ENCODE data around the gene TMEM128.
"Not testable (repeated sequence)": the region's sequence is repeated elsewhere in the genome, so short reads cannot be mapped to it uniquely, and the experiment has no call there.

Gene TMEM128

DNA sequence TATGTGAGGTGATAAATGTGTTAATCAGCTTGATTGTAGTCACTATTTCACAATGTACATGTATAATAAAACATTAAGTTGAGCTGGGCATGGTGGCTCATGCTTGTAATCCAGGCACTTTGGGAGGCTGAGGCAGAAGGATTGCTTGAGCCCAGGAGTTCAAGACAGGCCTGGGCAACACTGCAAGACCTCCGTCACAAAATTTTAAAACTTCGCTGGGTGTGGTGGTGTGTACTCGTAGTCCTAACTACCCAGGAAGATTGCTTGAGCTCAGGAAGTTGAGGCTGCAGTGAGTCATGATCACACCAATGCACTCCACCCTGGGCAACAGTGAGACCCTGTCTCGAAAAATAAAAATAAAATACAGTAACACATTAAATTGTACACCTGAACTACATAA lies 21.8 kb upstream of the TMEM128 start:
- no peaks in the 10 kb centered on the region for H3K27me3 ChIP-seq (ENCODE audit: insufficient read depth, insufficient read length)
- TF ChIP-seq SUZ12 (IDR thresholded peaks at IDR 0.05; ENCODE audit: extremely low read depth, insufficient read depth, insufficient read length) (no peak), YY1 (IDR thresholded peaks at IDR 0.05; ENCODE audit: insufficient read depth, insufficient read length) (no peak), ZNF274 (IDR thresholded peaks at IDR 0.05; ENCODE audit: low read depth, low read length) (no peak)
- no peak overlapping the region for H3K4me3 ChIP-seq (ENCODE audit: insufficient read length, low read depth)
- no peaks in the 10 kb centered on the region for H3K4me1 ChIP-seq (ENCODE audit: insufficient read depth, insufficient read length)
- H3K36me3 ChIP-seq (ENCODE audit: insufficient read depth, insufficient read length, low read length): peaks cover 76% of the 10 kb centered on the region
- H3K9ac ChIP-seq (ENCODE audit: insufficient read length, low read depth): no peak overlapping the region
- DNase-seq (ENCODE audit: low read depth, low spot score): no peak
- peaks cover 8% of the 10 kb centered on the region; the same call in 1 of the 2 replicates for H3K9me3 ChIP-seq (ENCODE audit: insufficient read depth, low read length)

GRCh38 chr4:4269331-4269731 lies 21.3 kb upstream of the TMEM128 start:
- Histone ChIP-seq H3K9ac (ENCODE audit: insufficient read length, low read depth) (no peak overlapping the region), H3K27me3 (ENCODE audit: insufficient read depth, insufficient read length) (no peaks in the 10 kb centered on the region), H3K4me3 (ENCODE audit: insufficient read length, low read depth) (no peak overlapping the region), H3K4me1 (ENCODE audit: insufficient read depth, insufficient read length) (no peaks in the 10 kb centered on the region), H3K36me3 (ENCODE audit: insufficient read depth, insufficient read length, low read length) (peaks cover 71% of the 10 kb centered on the region), H3K9me3 (ENCODE audit: insufficient read depth, low read length) (peaks cover 8% of the 10 kb centered on the region; the same call in 1 of the 2 replicates)
- no peak for DNase-seq (ENCODE audit: low read depth, low spot score)
- TF ChIP-seq SUZ12 (IDR thresholded peaks at IDR 0.05; ENCODE audit: extremely low read depth, insufficient read depth, insufficient read length) (no peak), ZNF274 (IDR thresholded peaks at IDR 0.05; ENCODE audit: low read depth, low read length) (no peak), YY1 (IDR thresholded peaks at IDR 0.05; ENCODE audit: insufficient read depth, insufficient read length) (no peak)

DNA sequence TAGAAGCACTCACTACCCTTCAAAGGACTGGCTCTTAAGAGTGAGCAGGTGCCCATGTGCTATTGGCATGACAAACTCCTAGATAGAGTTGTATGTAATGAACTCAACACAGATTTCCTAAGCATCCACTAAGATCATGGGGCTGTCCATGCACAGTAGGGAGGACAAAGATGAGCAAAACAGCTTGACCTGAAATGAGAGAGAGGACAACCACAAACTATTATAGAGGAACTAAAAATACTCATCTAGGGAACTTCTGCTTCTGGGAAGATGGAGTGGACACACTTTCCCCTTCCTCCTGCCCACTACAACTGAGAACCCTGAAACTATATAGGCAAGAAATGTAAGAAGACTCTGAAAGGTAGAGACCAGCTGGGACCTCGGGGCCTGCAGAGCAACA lies 20.8 kb upstream of the TMEM128 start:
- no peaks in the 10 kb centered on the region for H3K4me1 ChIP-seq (ENCODE audit: insufficient read depth, insufficient read length)
- H3K27me3 ChIP-seq (ENCODE audit: insufficient read depth, insufficient read length): no peaks in the 10 kb centered on the region
- H3K4me3 ChIP-seq (ENCODE audit: insufficient read length, low read depth): no peak overlapping the region
- TF ChIP-seq SUZ12 (IDR thresholded peaks at IDR 0.05; ENCODE audit: extremely low read depth, insufficient read depth, insufficient read length) (no peak), ZNF274 (IDR thresholded peaks at IDR 0.05; ENCODE audit: low read depth, low read length) (no peak), YY1 (IDR thresholded peaks at IDR 0.05; ENCODE audit: insufficient read depth, insufficient read length) (no peak)
- H3K9ac ChIP-seq (ENCODE audit: insufficient read length, low read depth): no peak overlapping the region
- H3K36me3 ChIP-seq (ENCODE audit: insufficient read depth, insufficient read length, low read length): peaks cover 66% of the 10 kb centered on the region
- H3K9me3 ChIP-seq (ENCODE audit: insufficient read depth, low read length): peaks cover 8% of the 10 kb centered on the region; the same call in 1 of the 2 replicates
- DNase-seq (ENCODE audit: low read depth, low spot score): no peak

GRCh38 chr4:4267981-4268380 lies 20.0 kb upstream of the TMEM128 start:
- DNase-seq (ENCODE audit: low read depth, low spot score): no peak
- peaks cover 8% of the 10 kb centered on the region; the same call in 1 of the 2 replicates for H3K9me3 ChIP-seq (ENCODE audit: insufficient read depth, low read length)
- H3K36me3 ChIP-seq (ENCODE audit: insufficient read depth, insufficient read length, low read length): peaks cover 58% of the 10 kb centered on the region
- no peak for TF ChIP-seq ZNF274 (IDR thresholded peaks at IDR 0.05; ENCODE audit: low read depth, low read length)
- no peak for TF ChIP-seq SUZ12 (IDR thresholded peaks at IDR 0.05; ENCODE audit: extremely low read depth, insufficient read depth, insufficient read length)
- no peak for TF ChIP-seq YY1 (IDR thresholded peaks at IDR 0.05; ENCODE audit: insufficient read depth, insufficient read length)
- H3K9ac ChIP-seq (ENCODE audit: insufficient read length, low read depth): no peak overlapping the region
- H3K4me3 ChIP-seq (ENCODE audit: insufficient read length, low read depth): no peak overlapping the region
- no peaks in the 10 kb centered on the region for H3K27me3 ChIP-seq (ENCODE audit: insufficient read depth, insufficient read length)
- H3K4me1 ChIP-seq (ENCODE audit: insufficient read depth, insufficient read length): no peaks in the 10 kb centered on the region

- H3K9me3 ChIP-seq (ENCODE audit: insufficient read depth, low read length): no peaks in the 10 kb centered on the region
- H3K4me1 ChIP-seq (ENCODE audit: insufficient read depth, insufficient read length): peaks cover 9% of the 10 kb centered on the region
- H3K4me3 ChIP-seq (ENCODE audit: insufficient read length, low read depth): no peak overlapping the region
- H3K36me3 ChIP-seq (ENCODE audit: insufficient read depth, insufficient read length, low read length): no peaks in the 10 kb centered on the region
- no peaks in the 10 kb centered on the region for H3K27me3 ChIP-seq (ENCODE audit: insufficient read depth, insufficient read length)
- no peak overlapping the region for H3K9ac ChIP-seq (ENCODE audit: insufficient read length, low read depth)
- DNase-seq (ENCODE audit: low read depth, low spot score): no peak
- no peak for TF ChIP-seq YY1 (IDR thresholded peaks at IDR 0.05; ENCODE audit: insufficient read depth, insufficient read length)
- no peak for TF ChIP-seq ZNF274 (IDR thresholded peaks at IDR 0.05; ENCODE audit: low read depth, low read length)
- TF ChIP-seq SUZ12 (IDR thresholded peaks at IDR 0.05; ENCODE audit: extremely low read depth, insufficient read depth, insufficient read length): no peak
Measured at GRCh38 chr4:4260185-4260751, 12.2 kb upstream of the TMEM128 start.

GRCh38 chr4:4259484-4260100 lies 11.6 kb upstream of the TMEM128 start:
- Histone ChIP-seq H3K9ac (ENCODE audit: insufficient read length, low read depth) (peak overlapping the region; percentile 3), H3K4me1 (ENCODE audit: insufficient read depth, insufficient read length) (peaks cover 9% of the 10 kb centered on the region), H3K27me3 (ENCODE audit: insufficient read depth, insufficient read length) (no peaks in the 10 kb centered on the region), H3K4me3 (ENCODE audit: insufficient read length, low read depth) (no peak overlapping the region), H3K36me3 (ENCODE audit: insufficient read depth, insufficient read length, low read length) (no peaks in the 10 kb centered on the region), H3K9me3 (ENCODE audit: insufficient read depth, low read length) (no peaks in the 10 kb centered on the region)
- TF ChIP-seq YY1 (IDR thresholded peaks at IDR 0.05; ENCODE audit: insufficient read depth, insufficient read length) (no peak), SUZ12 (IDR thresholded peaks at IDR 0.05; ENCODE audit: extremely low read depth, insufficient read depth, insufficient read length) (no peak), ZNF274 (IDR thresholded peaks at IDR 0.05; ENCODE audit: low read depth, low read length) (no peak)
- DNase-seq (ENCODE audit: low read depth, low spot score): no peak

- not testable (repeated sequence) for H3K4me1 ChIP-seq (ENCODE audit: insufficient read depth, insufficient read length); H3K4me3 ChIP-seq (ENCODE audit: insufficient read length, low read depth); H3K36me3 ChIP-seq (ENCODE audit: insufficient read depth, insufficient read length, low read length); H3K9me3 ChIP-seq (ENCODE audit: insufficient read depth, low read length); H3K9ac ChIP-seq (ENCODE audit: insufficient read length, low read depth); H3K27me3 ChIP-seq (ENCODE audit: insufficient read depth, insufficient read length); DNase-seq (ENCODE audit: low read depth, low spot score)
Measured at GRCh38 chr4:4257705-4258104, 9.7 kb upstream of the TMEM128 start.

Measured in NT2/D1 (cell line).